Activated CD8-positive, alpha-beta memory T cell treated with anti-CD3 and anti-CD28 coated beads for 48 hours (primary cell): ENCODE measurements around the gene OR1L1.

ENCODE experiments used
- DNase-seq, 3 experiments: peaks; one replicate each; pipeline ENCODE4 v3.0.0-alpha.2; 2020; ENCODE audit warnings: low read depth in 2 of 3, low spot score in 2 of 3

The OR1L1 gene

GRCh38 chr9:122661416-122661815 lies at the start of gene OR1L1:
Gene OR1L1 (plus strand): TSS chr9:122661716. CDS start chr9:122661716, 0 bp downstream.
- no peak for DNase-seq

GRCh38 chr9:122614362-122614761 lies 47.2 kb upstream of the OR1L1 start, which contains the start of gene OR1Q1:
Gene OR1Q1 (plus strand): TSS chr9:122614738. CDS start chr9:122614738, 0 bp downstream.
- DNase-seq = no peak

GRCh38 chr9:122619996-122620395 lies 41.5 kb upstream of the OR1L1 start:
- no peak for DNase-seq

- no peak for DNase-seq
Observed at GRCh38 chr9:122642226-122642625, 19.3 kb upstream of the OR1L1 start.

- no peak for DNase-seq
Observed at GRCh38 chr9:122656378-122656777, 5.1 kb upstream of the OR1L1 start.

GRCh38 chr9:122657527-122657926 lies 4.0 kb upstream of the OR1L1 start, which contains the start of gene OR1B1:
Gene OR1B1 (minus strand): TSS chr9:122657627.
- no peak for DNase-seq

GRCh38 chr9:122672481-122672880 lies 11.0 kb downstream of the OR1L1 start:
- no peak for DNase-seq

- no peak for DNase-seq
Observed at GRCh38 chr9:122684851-122685250, 23.3 kb downstream of the OR1L1 start.

GRCh38 chr9:122695696-122696095 lies 34.2 kb downstream of the OR1L1 start:
- DNase-seq = no peak
